Colon (tissue), 2 donors: Measurements from ENCODE around the gene CNR2.
"Not testable (repeated sequence)": the region's sequence is repeated elsewhere in the genome, so short reads cannot be mapped to it uniquely, and the experiment has no call there.

ENCODE experiments used
- FAIRE-seq: peaks from 2 replicates; lab custom pipeline; 2012; peaks lifted over from hg19 to GRCh38; lab: Jason Lieb, UNC
- donor health status: control.
- donor health status: control.

Gene CNR2

DNA sequence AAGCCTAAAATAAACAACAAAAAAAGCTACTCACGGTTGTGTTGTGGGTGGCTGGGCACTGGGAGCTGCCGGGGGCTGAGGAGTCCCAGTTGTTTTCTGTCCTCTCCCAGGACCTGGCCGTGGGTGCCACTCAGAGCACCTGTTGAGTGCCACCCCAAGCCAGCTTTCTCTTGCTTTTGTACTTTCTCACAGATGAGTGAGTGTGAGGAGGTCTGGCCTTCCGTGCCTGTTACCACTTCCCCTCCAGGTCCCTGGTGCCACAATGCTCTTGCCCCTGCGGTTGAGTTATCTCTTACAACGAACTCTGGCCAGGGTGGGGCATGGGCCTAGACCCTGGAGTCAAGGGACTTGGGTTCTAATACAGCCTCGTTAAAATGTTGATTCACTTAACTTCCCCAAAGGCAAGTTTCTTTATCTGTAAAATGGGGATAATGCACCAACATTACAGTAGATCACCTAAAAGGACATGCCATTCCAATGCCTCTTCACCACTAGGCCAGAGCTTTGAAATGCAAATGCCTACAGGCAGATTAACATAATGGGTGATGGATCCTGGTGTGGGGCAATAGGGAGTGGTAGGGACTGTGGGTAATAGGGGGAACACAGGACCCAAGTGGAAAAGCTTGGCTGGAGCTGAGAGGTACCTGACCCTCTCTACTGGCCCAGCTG lies at the start of gene CNR2:
TSS of gene CNR2 (minus strand) at position 151 of the 669 bp plus-strand sequence. CDS start 37,745 bp downstream, outside the sequence.
- FAIRE-seq = no peak

- FAIRE-seq = no peak
Measured at GRCh38 chr1:23960291-23961020, 47.3 kb upstream of the CNR2 start.

DNA sequence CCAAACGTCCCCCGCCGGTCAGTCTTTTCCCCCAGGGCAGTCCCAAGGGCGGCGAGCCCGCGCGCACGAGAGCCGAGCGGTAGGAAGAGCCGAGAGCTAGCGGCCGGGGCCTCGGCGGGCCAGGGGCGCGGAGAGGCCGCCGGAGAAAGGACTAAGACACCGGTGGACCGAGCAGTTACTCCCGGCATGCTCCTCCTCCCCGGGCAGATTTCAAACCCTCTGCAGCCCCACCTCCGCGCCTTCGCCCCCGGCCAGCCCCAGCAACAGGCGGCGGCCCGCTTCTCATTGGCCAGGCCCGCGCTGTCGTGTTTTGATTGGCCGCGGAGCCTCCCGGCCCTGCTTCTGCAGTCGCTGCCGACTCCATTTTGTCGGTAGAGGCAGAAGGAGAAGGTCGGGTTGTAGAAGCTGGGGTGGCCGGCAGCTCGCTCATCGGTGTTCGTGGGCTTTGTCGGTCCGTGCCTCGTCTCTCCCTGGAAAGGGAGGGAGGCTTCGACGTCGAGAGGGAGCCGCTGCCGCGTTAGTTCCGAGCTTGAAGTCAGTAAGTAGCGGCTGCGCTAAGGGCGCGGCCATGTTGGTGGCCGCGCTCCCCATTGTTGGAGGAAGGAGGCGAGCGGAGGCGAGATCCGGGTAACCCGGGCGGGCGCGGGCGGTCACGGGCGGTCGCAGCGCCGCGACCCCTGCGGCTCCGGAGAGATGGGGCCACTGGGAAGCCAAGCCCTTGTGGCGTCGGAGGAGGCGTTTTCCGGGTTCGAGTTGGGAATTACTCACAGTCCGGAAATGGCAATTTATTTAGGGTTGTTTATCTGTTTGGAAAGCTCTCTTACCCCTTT lies 46.5 kb upstream of the CNR2 start, which contains the start of gene PNRC2:
TSS of gene PNRC2 (plus strand) at position 368 of the 830 bp plus-strand sequence. CDS start 1,630 bp downstream, outside the sequence.
- peak; percentile 14 for FAIRE-seq

DNA sequence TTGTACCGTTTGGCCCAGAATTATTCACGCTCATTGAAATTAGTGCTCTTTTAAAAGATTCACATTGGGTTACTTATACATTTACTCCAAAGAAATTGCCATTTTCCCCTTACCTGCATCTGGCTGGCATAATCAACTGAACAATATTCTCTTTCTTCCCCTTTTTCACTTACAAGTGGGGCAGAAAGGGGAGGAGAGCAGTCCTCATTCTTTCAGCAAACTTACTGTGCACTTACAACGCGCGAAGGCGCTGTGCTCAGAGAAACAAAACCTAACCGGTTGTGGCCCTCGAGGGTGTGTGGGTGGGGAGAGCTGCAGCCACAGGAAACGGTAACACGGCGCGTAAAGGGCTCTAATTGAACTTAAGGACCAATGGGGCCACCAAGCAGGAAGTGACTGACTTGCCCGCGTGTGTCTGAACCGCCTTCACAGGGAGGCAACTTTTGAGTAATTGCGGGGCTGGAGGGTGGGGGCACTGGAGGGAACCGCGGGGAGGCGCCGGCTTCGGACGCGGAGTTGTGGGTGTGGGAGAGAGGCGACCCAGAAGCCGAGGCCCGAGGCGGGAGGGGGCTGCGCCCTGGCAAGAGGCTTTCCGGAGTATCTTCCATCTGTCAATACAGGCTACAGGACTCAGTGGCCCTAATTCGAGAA lies 45.8 kb upstream of the CNR2 start:
- FAIRE-seq = no peak

DNA sequence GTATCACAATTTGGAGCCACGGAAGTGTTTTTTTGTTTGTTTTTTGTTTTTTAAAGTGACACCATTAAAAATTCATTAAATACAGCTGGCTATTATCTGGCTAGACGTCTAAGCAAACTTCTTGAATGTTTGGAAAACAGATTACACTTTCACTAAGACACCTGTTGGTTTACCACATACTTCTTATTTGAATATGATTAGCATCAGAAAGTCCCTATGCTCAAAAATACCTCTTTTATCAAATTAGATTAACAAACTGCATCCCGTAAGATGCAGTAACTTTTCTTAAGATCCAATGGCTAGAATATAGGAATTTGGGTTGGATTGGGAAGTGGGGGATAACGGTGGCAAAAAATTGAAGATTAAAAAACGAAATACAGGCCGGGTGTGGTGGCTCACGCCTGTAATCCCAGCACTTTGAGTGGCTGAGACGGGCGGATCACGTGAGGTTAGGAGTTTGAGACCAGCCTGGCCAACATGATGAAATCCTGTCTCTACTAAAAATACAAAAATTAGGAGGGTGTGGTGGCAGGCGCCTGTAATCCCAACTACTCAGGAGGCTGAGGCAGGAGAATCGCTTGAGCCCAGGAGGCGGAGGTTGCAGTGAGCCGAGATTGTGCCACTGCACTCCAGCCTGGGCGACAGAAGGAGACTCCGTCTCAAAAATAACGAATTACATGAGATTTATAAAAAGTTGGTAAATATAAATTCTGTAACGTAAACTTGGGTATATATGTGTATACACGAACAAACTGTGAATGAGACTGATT lies 45.1 kb upstream of the CNR2 start:
- FAIRE-seq = not testable (repeated sequence)

DNA sequence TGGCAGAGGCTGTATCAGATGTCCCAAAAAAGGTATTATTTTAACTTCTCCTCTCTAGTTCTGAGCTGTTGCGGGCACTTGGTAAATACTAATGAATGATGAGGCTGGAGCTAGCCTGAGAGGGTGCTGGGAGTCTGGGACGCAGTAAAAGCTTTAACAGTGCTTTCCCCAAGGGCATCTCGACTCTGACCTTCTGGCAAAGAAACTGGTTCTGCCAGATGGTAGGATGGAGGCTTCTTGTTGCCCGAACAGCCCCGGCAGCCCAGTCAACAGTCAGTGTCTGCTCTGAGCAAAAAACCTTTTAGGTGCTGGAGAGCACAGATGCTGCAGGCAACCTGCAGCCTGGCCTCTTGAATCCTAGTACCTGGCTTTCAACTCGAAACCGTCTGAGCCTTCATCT lies 43.9 kb upstream of the CNR2 start:
- FAIRE-seq = no peak

GRCh38 chr1:23953020-23953419 lies 39.9 kb upstream of the CNR2 start:
- no peak for FAIRE-seq

DNA sequence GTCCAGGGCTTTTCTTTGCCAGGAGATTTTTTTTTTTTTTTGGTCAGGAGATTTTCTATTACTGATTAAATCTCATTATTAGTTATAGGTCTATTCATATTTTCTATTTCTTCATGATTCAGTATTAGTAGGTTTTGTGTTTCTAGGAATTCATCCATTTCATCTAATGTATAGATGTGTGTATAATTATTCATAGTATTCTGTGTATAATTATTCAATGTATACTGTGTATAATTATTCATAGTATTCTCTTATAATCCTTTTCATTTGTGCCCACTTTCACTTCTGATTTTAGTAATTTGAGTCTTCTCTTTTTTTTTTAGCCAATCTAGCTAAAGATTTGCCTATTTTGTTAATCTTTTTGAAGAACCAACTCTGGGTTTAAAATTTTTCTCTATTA lies 34.2 kb upstream of the CNR2 start:
- no peak for FAIRE-seq

- FAIRE-seq = no peak
Measured at GRCh38 chr1:23936481-23937176, 23.5 kb upstream of the CNR2 start.

GRCh38 chr1:23931491-23931880 lies 18.3 kb upstream of the CNR2 start:
- FAIRE-seq = no peak

DNA sequence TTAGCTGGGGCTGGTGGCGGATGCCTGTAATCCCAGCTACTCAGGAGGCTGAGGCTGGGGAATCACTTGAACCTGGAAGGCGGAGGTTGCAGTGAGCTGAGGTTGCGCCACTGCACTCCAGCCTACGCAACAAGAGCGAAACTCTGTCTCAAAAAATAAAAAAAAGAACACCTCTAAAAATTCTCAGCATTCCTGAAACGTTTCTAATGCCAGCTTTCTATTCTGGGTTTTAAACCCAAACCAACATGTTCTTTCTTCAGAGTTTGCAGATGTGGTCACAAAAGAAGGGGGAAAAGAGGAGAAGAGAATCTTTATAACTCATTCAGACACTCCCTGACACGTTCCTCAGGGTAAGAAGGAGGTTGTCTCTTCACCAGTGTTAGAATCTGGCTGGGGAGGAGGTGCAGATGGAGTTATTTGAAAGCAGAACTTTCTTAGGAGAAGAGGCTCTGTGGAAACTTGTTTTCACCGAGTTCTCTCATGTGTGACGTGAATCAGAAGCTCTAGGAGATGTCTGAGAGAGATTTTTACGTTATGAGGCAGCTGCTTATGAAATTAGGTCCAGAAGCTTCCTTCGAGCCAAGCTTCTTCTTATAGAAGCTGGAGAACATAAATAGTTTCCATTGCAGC lies 17.8 kb upstream of the CNR2 start:
- FAIRE-seq = no peak

GRCh38 chr1:23930270-23930669 lies 17.1 kb upstream of the CNR2 start:
- FAIRE-seq = no peak

DNA sequence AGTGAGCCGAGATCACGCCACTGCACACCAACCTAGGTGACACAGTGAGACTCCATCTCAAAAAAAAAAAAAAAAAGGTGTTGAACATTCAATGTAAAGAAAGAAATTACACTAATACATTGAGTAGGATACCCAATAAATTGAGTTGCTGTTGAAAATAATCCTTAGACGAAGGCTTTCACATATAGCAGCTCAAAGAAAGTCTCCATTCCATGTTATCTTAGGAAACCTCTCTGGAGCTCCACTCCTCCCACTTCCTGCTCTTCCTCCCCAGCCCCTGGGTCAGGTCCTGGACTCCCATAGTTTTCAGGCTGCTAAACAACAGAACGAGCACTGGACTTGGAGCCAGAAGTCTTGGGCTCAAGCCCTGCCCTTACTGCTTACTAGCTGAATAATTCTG lies 15.6 kb upstream of the CNR2 start:
- no peak for FAIRE-seq

- no peak for FAIRE-seq
Measured at GRCh38 chr1:23927097-23927496, 13.9 kb upstream of the CNR2 start.

DNA sequence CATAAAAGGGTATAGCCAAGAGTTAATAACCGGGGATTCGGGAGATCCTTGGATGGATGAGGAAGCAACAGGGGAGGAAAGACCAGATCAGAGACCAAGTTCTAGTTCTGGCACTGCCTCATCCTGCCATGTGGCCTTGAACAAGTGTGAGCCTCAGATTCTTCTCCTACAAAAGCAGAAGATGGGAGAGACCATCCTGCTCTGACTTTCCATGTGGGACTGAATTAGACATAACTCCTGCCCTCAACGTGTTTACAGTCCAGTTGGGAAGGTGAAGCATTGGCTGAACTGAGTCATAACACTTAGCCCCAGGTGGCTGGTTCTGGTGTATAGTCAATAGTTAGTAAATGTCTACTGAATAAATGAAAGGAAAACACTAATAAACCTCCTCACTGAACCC lies 12.1 kb upstream of the CNR2 start:
- FAIRE-seq = no peak

GRCh38 chr1:23924601-23925000 lies 11.4 kb upstream of the CNR2 start:
- no peak for FAIRE-seq

GRCh38 chr1:23923592-23924499 lies 10.7 kb upstream of the CNR2 start:
- FAIRE-seq = no peak

GRCh38 chr1:23922321-23922943 lies 9.3 kb upstream of the CNR2 start:
- no peak for FAIRE-seq
